ENCODE results near the gene PCDHGA8.

GRCh38 chr5:141359790-141360426 lies 32.5 kb upstream of the PCDHGA8 start, which contains the start of gene PCDHGB2:
- TF ChIP-seq CTCF (IDR thresholded peaks at IDR 0.05; ENCODE audit: insufficient read depth, low read length) (no peak), GABPA (IDR thresholded peaks at IDR 0.05; ENCODE audit: low read depth) (no peak), POLR2AphosphoS5 (IDR thresholded peaks at IDR 0.05; ENCODE audit: low read depth) (no peak), REST (IDR thresholded peaks at IDR 0.05; ENCODE audit: insufficient replicate concordance, low read depth) (no peak)

Measured in HL-60 (cell line).